ENCODE results near the gene GRN.

GRCh38 chr17:44394833-44395232 lies 49.7 kb downstream of the GRN start:
- no peak for TF ChIP-seq REST (IDR thresholded peaks at IDR 0.05; ENCODE audit: low read depth, low read length)
- TF ChIP-seq JUND (IDR thresholded peaks at IDR 0.05): no peak
- TF ChIP-seq USF1 (IDR thresholded peaks at IDR 0.05; ENCODE audit: borderline replicate concordance, low read depth): no peak
- TF ChIP-seq CTCF (IDR thresholded peaks at IDR 0.05): no peak
- no peak for TF ChIP-seq POLR2AphosphoS5 (IDR thresholded peaks at IDR 0.05; ENCODE audit: low read depth, low read length)
- no peak for TF ChIP-seq RXRA (IDR thresholded peaks at IDR 0.05; ENCODE audit: borderline replicate concordance, low read depth)

Measured in SK-N-SH (cell line).